HEK293 (cell line): ENCODE measurements around the gene CAPN13.

Experiments
- ZNF138 ChIP-seq: fragments of 450-650 bp; formaldehyde crosslinking; IDR thresholded peaks from 2 replicates; pipeline ENCODE4 v1.5.1; 2016; ENCODE audit warnings: missing biosample characterization, missing genetic modification characterization, borderline replicate concordance
- ZNF274 ChIP-seq, 2 experiments: fragments of 200-500 bp in 1 of 2; fragments of 450-650 bp in 1 of 2; sonication (Bioruptor generic) in 1 of 2; formaldehyde crosslinking in 1 of 2; IDR thresholded peaks; 2 replicates each; pipeline versions ENCODE4 v1.5.1 to v1.6.1; 2014 to 2016; ENCODE audit warnings: borderline replicate concordance in 1 of 2, inconsistent platforms in 1 of 2, low read length in 1 of 2, missing biosample characterization in 1 of 2, missing genetic modification characterization in 1 of 2
- ZNF585B ChIP-seq: fragments of 450-650 bp; formaldehyde crosslinking; IDR thresholded peaks from 2 replicates; pipeline ENCODE4 v1.5.1; 2016; ENCODE audit warnings: missing biosample characterization, missing genetic modification characterization
- TF ChIP-seq, protein P1 (sequence below): fragments of 450-650 bp; formaldehyde crosslinking; IDR thresholded peaks from 2 replicates; pipeline ENCODE4 v1.5.1; 2016; ENCODE audit warnings: missing biosample characterization, missing genetic modification characterization
- TF ChIP-seq, protein P2 (sequence below): fragments of 450-650 bp; formaldehyde crosslinking; IDR thresholded peaks from 2 replicates; pipeline ENCODE4; 2016; ENCODE audit warnings: missing biosample characterization, missing genetic modification characterization
- TF ChIP-seq, protein P3 (sequence below): fragments of 450-650 bp; formaldehyde crosslinking; IDR thresholded peaks from 2 replicates; pipeline ENCODE4 v1.5.1; 2016; ENCODE audit warnings: missing biosample characterization, missing genetic modification characterization
- TF ChIP-seq, protein P4 (sequence below): IDR thresholded peaks from 2 replicates; pipeline ENCODE4 v1.6.1; 2011; ENCODE audit warnings: mild to moderate bottlenecking, low read depth, low read length, borderline replicate concordance
- TF ChIP-seq, protein P5 (sequence below): fragments of 450-650 bp; formaldehyde crosslinking; conservative IDR thresholded peaks from 2 replicates; pipeline ENCODE4 v1.5.1; 2016; ENCODE audit warnings: low read depth, missing biosample characterization, missing genetic modification characterization
- TF ChIP-seq, protein P6 (sequence below): fragments of 450-650 bp; formaldehyde crosslinking; IDR thresholded peaks from 2 replicates; pipeline ENCODE4 v1.5.1; 2016; ENCODE audit warnings: missing biosample characterization, missing genetic modification characterization, low read depth
- TF ChIP-seq, protein P7 (sequence below): fragments of 450-650 bp; formaldehyde crosslinking; IDR thresholded peaks from 2 replicates; pipeline ENCODE4 v1.5.1; 2016; ENCODE audit warnings: missing biosample characterization, missing genetic modification characterization, low read depth

DNA sequence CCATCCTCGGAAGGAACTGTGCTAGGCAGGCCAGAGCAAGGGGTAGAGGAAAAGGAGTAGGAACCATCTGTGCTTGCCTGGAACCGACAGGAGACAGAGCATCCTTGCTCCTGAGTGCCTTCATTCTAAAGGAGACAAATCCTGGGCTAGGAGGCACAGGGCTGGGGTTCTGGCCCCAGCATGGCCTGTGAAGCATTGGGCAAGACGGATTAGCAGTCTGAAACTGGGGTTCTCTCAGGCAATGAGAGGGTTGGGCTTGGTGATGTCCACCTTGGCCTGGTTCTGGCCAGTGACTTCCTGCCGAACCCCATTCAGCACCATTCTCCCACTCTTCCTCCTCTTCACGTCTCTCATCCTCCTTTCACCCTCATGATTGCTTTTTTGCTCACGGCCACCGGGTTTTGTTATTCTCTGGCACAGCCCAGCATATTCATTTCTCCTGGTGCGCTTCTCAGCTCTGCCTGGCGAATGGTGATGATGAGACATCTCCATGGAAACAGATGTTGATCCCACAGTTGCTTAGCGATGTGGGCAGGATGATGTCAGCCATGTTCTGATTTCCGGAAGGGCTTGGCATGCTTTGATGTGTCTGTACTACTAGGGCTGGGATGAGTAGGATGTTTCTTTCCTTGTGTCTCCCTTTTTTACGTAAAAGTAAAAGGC is 127.7 kb downstream of the CAPN13 start:
- TF ChIP-seq, protein P1, sequence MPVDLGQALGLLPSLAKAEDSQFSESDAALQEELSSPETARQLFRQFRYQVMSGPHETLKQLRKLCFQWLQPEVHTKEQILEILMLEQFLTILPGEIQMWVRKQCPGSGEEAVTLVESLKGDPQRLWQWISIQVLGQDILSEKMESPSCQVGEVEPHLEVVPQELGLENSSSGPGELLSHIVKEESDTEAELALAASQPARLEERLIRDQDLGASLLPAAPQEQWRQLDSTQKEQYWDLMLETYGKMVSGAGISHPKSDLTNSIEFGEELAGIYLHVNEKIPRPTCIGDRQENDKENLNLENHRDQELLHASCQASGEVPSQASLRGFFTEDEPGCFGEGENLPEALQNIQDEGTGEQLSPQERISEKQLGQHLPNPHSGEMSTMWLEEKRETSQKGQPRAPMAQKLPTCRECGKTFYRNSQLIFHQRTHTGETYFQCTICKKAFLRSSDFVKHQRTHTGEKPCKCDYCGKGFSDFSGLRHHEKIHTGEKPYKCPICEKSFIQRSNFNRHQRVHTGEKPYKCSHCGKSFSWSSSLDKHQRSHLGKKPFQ (tag by site-specific recombination): no peak
- TF ChIP-seq ZNF585B (tag by site-specific recombination) (no peak), ZNF274 (IDR thresholded peaks at IDR 0.05; ENCODE audit: low read length) (no peak), ZNF274 (tag by site-specific recombination; IDR thresholded peaks at IDR 0.05; ENCODE audit: borderline replicate concordance) (no peak), ZNF138 (tag by site-specific recombination) (no peak)
- TF ChIP-seq, protein P2, sequence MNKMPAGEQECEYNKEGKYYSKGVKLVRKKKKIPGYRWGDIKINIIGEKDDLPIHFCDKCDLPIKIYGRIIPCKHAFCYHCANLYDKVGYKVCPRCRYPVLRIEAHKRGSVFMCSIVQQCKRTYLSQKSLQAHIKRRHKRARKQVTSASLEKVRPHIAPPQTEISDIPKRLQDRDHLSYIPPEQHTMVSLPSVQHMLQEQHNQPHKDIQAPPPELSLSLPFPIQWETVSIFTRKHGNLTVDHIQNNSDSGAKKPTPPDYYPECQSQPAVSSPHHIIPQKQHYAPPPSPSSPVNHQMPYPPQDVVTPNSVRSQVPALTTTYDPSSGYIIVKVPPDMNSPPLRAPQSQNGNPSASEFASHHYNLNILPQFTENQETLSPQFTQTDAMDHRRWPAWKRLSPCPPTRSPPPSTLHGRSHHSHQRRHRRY (tag by site-specific recombination): no peak
- TF ChIP-seq, protein P3, sequence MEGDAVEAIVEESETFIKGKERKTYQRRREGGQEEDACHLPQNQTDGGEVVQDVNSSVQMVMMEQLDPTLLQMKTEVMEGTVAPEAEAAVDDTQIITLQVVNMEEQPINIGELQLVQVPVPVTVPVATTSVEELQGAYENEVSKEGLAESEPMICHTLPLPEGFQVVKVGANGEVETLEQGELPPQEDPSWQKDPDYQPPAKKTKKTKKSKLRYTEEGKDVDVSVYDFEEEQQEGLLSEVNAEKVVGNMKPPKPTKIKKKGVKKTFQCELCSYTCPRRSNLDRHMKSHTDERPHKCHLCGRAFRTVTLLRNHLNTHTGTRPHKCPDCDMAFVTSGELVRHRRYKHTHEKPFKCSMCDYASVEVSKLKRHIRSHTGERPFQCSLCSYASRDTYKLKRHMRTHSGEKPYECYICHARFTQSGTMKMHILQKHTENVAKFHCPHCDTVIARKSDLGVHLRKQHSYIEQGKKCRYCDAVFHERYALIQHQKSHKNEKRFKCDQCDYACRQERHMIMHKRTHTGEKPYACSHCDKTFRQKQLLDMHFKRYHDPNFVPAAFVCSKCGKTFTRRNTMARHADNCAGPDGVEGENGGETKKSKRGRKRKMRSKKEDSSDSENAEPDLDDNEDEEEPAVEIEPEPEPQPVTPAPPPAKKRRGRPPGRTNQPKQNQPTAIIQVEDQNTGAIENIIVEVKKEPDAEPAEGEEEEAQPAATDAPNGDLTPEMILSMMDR: no peak
- TF ChIP-seq, protein P4, sequence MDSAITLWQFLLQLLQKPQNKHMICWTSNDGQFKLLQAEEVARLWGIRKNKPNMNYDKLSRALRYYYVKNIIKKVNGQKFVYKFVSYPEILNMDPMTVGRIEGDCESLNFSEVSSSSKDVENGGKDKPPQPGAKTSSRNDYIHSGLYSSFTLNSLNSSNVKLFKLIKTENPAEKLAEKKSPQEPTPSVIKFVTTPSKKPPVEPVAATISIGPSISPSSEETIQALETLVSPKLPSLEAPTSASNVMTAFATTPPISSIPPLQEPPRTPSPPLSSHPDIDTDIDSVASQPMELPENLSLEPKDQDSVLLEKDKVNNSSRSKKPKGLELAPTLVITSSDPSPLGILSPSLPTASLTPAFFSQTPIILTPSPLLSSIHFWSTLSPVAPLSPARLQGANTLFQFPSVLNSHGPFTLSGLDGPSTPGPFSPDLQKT: no peak
- TF ChIP-seq, protein P5, sequence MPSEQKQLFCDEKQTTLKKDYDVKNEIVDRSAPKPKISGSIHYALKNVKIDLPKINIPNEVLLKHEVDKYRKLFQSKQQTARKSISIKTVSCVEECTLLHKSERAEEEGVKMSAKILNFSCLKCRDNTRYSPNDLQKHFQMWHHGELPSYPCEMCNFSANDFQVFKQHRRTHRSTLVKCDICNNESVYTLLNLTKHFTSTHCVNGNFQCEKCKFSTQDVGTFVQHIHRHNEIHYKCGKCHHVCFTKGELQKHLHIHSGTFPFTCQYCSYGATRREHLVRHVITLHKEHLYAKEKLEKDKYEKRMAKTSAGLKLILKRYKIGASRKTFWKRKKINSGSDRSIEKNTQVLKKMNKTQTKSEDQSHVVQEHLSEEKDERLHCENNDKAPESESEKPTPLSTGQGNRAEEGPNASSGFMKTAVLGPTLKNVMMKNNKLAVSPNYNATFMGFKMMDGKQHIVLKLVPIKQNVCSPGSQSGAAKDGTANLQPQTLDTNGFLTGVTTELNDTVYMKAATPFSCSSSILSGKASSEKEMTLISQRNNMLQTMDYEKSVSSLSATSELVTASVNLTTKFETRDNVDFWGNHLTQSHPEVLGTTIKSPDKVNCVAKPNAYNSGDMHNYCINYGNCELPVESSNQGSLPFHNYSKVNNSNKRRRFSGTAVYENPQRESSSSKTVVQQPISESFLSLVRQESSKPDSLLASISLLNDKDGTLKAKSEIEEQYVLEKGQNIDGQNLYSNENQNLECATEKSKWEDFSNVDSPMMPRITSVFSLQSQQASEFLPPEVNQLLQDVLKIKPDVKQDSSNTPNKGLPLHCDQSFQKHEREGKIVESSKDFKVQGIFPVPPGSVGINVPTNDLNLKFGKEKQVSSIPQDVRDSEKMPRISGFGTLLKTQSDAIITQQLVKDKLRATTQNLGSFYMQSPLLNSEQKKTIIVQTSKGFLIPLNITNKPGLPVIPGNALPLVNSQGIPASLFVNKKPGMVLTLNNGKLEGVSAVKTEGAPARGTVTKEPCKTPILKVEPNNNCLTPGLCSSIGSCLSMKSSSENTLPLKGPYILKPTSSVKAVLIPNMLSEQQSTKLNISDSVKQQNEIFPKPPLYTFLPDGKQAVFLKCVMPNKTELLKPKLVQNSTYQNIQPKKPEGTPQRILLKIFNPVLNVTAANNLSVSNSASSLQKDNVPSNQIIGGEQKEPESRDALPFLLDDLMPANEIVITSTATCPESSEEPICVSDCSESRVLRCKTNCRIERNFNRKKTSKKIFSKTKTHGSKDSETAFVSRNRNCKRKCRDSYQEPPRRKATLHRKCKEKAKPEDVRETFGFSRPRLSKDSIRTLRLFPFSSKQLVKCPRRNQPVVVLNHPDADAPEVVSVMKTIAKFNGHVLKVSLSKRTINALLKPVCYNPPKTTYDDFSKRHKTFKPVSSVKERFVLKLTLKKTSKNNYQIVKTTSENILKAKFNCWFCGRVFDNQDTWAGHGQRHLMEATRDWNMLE: no peak
- TF ChIP-seq, protein P6, sequence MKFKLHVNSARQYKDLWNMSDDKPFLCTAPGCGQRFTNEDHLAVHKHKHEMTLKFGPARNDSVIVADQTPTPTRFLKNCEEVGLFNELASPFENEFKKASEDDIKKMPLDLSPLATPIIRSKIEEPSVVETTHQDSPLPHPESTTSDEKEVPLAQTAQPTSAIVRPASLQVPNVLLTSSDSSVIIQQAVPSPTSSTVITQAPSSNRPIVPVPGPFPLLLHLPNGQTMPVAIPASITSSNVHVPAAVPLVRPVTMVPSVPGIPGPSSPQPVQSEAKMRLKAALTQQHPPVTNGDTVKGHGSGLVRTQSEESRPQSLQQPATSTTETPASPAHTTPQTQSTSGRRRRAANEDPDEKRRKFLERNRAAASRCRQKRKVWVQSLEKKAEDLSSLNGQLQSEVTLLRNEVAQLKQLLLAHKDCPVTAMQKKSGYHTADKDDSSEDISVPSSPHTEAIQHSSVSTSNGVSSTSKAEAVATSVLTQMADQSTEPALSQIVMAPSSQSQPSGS (tag by site-specific recombination): no peak
- TF ChIP-seq, protein P7, sequence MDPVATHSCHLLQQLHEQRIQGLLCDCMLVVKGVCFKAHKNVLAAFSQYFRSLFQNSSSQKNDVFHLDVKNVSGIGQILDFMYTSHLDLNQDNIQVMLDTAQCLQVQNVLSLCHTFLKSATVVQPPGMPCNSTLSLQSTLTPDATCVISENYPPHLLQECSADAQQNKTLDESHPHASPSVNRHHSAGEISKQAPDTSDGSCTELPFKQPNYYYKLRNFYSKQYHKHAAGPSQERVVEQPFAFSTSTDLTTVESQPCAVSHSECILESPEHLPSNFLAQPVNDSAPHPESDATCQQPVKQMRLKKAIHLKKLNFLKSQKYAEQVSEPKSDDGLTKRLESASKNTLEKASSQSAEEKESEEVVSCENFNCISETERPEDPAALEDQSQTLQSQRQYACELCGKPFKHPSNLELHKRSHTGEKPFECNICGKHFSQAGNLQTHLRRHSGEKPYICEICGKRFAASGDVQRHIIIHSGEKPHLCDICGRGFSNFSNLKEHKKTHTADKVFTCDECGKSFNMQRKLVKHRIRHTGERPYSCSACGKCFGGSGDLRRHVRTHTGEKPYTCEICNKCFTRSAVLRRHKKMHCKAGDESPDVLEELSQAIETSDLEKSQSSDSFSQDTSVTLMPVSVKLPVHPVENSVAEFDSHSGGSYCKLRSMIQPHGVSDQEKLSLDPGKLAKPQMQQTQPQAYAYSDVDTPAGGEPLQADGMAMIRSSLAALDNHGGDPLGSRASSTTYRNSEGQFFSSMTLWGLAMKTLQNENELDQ: no peak
